Measurements from ENCODE around the gene MYH3.
"Not testable (repeated sequence)": the region's sequence is repeated elsewhere in the genome, so short reads cannot be mapped to it uniquely, and the experiment has no call there.

MYH3 gene

GRCh38 chr17:10657148-10657547 is at the start of gene MYH3:
MYH3 (minus strand) TSS chr17:10657309; CDS start chr17:10655064, 2,245 bp downstream.
- DNase-seq (ENCODE audit: low spot score) = no peak

DNA sequence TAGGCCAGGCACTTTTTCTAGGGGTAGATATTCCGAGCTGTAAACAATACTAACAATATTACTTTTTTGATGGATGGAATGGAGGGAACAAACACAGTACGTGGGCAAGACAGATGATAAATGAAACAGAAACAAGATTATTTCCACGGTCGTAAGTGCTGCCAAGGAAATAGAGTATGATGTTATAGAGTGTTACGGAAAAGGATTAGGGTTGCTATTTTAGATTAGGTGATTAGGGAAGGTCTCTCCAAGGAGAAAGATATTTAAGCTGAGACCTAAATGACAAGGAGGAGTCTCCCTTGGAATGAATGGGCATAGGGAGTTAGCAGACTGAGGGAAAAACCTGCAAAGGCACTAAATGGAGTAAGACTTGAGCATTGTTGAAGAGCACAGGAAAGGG is 48.6 kb upstream of the MYH3 start:
- no peak for DNase-seq (ENCODE audit: low spot score)

- DNase-seq (ENCODE audit: low spot score) = no peak
These were observed 45.5 kb upstream of the MYH3 start for GRCh38 chr17:10702574-10702973.

GRCh38 chr17:10699856-10700255 is 42.7 kb upstream of the MYH3 start:
- DNase-seq (ENCODE audit: low spot score) = no peak

- DNase-seq (ENCODE audit: low spot score) = no peak
These were observed 41.1 kb upstream of the MYH3 start for GRCh38 chr17:10698096-10698818.

- DNase-seq (ENCODE audit: low spot score) = peak; percentile 97
These were observed 40.3 kb upstream of the MYH3 start, which contains the start of the genes ADPRM and SCO1 for GRCh38 chr17:10697092-10698081. ADPRM (plus strand) TSS chr17:10697594; CDS start chr17:10704927, 7,333 bp downstream. SCO1 (minus strand) TSS chr17:10697533; CDS start chr17:10697507, 26 bp downstream.

- DNase-seq (ENCODE audit: low spot score) = not testable (repeated sequence)
These were observed 38.8 kb upstream of the MYH3 start for GRCh38 chr17:10695875-10696407.

- DNase-seq (ENCODE audit: low spot score) = no peak
These were observed 30.4 kb upstream of the MYH3 start for GRCh38 chr17:10687499-10687898.

DNA sequence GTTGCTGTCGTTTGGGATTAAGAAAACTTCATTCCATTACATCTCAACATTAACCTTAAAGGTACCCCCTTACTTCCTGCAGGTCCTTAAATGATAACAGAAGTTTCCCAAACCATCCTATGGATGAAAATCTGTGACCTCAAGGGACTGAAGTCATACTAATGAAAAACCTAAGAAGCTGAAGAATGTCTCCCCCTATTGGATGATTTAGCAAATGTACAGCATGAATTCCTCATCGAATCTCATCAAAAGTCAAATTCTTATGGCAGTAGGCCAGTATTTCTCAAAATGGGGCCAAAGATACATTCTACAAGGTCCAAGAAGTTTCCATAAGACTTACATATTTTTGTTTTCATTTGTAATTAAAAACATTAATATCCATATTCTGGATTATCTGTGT is 26.7 kb upstream of the MYH3 start:
- DNase-seq (ENCODE audit: low spot score) = no peak

DNA sequence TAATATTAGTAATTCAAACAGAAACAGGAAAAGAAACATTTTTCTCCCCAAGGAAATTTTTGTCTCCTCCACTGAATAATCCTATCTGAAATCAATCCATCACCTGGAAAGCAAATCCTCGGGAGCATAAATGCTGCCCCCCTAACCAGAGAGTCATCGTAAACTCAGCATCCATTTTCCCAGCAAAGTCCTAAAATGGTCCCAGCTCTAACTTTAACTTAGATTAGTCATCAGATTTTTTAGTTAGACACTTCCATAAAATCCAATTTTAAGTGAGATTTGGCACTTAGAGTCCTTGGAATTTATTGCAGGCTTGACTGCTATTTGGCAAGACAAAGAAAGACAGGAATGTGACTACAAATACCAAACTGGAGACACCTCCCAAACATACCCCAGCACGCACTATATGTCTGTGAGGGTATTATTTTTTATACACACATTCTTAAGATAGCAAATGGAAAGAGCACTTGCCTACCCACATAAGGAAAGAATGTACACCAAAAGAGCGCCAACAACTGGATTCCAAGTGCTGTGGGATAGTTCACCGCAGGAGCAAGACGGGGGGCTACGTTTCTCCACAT is 24.8 kb upstream of the MYH3 start:
- DNase-seq (ENCODE audit: low spot score) = no peak

DNA sequence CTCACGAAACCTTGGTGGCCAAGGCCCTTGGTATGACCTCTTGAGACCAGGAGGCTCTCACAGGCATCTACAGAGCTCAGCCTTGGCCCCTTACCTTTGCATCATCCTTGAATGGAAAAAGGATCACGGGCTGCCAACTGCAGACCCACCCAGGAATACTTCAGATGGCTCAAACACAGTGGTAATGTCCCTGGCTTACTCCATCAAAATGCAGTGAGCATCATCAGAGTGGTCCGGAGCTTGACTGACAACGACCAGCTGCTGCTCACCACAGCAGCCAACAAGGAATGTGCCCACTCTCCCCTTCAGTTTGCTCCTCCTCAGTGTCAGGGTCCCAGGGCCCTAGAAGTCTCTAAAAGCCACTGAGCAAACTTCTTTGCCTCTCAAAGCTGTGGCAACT is 17.6 kb upstream of the MYH3 start:
- no peak for DNase-seq (ENCODE audit: low spot score)

GRCh38 chr17:10673312-10673711 is 16.2 kb upstream of the MYH3 start:
- DNase-seq (ENCODE audit: low spot score) = no peak

DNA sequence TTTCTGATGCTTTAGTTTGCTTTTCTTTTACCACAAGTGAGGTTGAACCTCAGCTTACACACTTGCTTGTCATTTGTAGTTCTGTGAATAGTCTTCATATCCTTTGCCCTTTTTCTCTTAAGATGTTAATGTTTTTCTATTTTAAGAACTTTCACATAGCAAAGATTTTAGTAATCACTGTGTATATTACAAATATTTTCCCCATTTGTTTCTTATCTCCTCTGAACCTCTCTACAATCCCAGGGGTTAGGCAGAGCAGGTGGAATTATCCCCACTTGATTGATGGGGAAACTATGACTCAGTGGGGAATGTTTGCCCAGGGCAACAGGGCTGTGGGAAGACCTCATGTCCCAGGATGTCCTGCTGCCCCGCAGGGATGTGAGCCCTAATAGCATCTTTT is 11.7 kb upstream of the MYH3 start:
- no peak for DNase-seq (ENCODE audit: low spot score)

- DNase-seq (ENCODE audit: low spot score) = peak; percentile 24
These were observed 9.8 kb upstream of the MYH3 start for GRCh38 chr17:10666906-10667305.

DNA sequence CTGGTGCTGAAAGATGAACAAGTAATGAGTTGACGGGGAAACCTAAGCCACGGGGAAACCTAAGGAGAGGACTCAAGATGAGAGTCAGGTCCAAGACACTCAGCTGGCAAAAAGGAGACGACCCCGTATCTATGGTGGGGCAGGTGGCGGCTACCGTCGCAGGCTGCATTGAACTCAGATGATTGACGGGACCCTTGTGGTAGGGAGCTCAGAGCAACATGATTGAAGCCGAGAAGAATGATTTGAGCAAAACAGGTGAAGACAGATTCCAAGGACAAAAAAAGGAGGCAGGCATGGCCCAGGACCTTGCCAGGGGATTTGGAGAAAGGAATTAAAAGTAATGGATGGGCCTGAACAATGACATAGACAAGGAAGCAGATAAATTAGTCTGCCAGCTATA is 7.5 kb upstream of the MYH3 start:
- no peak for DNase-seq (ENCODE audit: low spot score)

- DNase-seq (ENCODE audit: low spot score) = no peak
These were observed 6.1 kb upstream of the MYH3 start for GRCh38 chr17:10663231-10663630.

DNA sequence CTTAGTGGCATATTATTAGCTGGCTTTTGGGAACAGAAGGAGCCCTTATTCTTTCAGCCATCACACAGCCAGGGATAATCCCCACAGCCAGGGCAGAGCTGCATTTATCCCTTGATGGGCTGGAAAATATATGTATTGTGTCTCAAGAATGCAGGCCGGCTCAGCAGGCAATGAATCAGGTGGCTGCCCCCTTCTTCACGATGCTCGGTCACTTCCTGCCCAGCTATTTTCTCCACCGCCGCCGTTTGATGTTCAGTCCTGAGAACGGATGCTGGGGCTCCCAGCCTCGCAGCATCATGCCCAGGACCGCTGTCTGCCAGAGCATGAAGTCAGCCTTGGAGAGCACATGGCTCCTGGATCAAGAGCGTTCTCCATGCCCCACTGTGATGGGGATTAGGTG is 4.3 kb upstream of the MYH3 start:
- no peak for DNase-seq (ENCODE audit: low spot score)

DNA sequence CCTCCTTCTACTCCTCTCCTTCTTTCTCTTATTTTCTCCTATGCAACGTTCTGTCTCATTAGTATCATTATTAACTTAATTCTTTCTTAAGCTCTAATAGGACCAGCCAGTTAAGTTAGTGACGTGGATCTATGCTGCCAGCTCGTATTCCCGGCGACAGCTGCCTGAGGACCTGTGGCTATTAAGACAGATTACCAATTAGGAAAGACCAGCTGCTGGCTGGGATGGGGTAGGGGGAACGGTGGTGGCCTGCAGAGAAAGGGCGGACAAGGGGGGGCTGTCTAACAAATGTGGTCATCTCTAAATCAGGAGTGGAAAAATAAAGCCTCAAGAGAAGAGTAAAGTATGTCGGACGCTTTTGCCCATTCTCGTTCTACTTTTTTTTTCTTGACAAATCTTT is 770 bp upstream of the MYH3 start:
- DNase-seq (ENCODE audit: low spot score) = no peak

DNA sequence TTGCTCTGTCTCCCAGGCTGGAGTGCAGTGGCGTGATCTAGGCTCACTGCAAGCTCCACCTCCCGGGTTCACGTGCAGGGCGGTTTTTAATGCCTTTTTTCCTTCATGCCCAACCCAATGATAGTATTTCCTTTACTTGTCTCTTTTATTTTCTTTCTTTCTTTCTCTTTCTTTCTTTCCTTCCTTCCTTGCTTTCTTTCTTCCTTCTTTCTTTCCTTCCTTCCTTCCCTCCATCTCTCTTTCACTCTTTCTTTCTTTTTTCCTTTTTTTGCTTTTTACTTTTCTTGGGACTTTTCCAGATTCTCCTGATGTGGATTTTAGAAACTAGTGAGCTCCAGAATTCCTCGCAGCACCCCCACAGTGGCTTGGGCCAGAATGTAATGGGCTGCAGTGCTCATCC is 3.1 kb downstream of the MYH3 start:
- DNase-seq (ENCODE audit: low spot score) = no peak

DNA sequence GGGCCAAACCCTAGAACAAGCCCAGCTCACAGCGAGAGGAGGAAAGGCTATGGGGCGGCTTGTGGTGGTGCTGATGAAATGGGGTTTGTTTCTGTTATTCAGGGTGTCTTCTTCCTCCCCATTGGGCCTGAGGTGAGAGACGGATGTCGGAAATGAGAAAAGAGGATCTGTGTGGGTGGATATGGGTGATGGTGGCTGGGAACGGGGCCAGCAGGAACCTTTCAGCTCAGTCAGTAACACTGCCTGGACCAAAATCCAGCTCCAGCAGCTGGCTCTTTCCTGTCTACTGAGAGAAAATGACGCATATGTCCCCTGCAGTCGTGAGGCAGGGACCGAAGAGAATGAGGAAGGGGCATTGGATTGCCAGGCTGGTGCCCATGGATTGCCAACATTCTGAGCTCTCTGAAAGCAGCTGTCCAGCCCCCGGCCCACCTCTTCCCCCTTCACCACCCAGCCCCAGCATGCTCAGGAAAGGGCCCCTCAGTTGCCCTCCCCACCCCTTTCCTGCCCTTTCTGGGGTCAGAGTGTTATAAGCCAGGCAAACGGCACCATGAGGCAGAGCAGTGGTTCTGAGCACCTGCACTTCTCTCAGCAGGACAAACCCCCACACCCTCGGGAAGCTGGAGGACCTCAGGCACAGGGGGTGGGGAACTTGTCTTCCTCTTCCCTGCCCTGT is 4.0 kb downstream of the MYH3 start:
- peak; percentile 25 for DNase-seq (ENCODE audit: low spot score)

GRCh38 chr17:10651927-10652326 is 5.2 kb downstream of the MYH3 start:
- no peak for DNase-seq (ENCODE audit: low spot score)

DNA sequence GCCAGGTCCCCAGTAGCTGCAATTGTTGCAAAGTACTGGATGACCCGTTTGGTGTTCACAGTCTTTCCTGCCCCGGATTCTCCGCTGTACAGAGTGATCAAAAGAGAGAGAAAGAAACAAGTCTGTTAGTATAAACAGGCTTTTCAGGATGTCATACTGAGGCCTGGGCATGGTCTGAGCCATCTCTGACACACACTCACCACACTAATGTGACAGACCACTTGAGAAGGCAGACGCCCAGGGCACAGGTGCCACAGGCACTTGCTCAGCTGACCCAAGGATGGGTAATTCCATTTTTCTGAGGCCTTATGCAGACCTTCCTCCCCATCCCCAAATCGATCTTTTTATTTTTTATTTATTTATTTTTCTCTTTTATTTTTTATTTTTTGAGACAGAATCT is 7.5 kb downstream of the MYH3 start:
- no peak for DNase-seq (ENCODE audit: low spot score)
